HG02885 (cell line): Measurements from ENCODE around the gene PACS1.
"Not testable (repeated sequence)": the region's sequence is repeated elsewhere in the genome, so short reads cannot be mapped to it uniquely, and the experiment has no call there.

ENCODE experiments used
- ATAC-seq: cut with Tn5 transposase; IDR thresholded peaks from one replicate; pipeline ENCODE4 v1.9.1; 2021; ENCODE audit warnings: mild to moderate bottlenecking; ENCODE audit not compliant: unreplicated experiment, poor library complexity

PACS1 gene

GRCh38 chr11:66072081-66072480 is 2.0 kb downstream of the PACS1 start:
- ATAC-seq = no peak

- no peak for ATAC-seq
Measured at GRCh38 chr11:66072518-66072917, 2.4 kb downstream of the PACS1 start.

- no peak for ATAC-seq
Measured at GRCh38 chr11:66073669-66074068, 3.6 kb downstream of the PACS1 start.

GRCh38 chr11:66075273-66075672 is 5.2 kb downstream of the PACS1 start:
- ATAC-seq = no peak

- ATAC-seq = no peak
Measured at GRCh38 chr11:66076561-66076960, 6.5 kb downstream of the PACS1 start.

GRCh38 chr11:66077927-66078326 is 7.9 kb downstream of the PACS1 start:
- ATAC-seq = no peak

- not testable (repeated sequence) for ATAC-seq
Measured at GRCh38 chr11:66078949-66079348, 8.9 kb downstream of the PACS1 start.

- ATAC-seq = no peak
Measured at GRCh38 chr11:66080055-66080817, 10.2 kb downstream of the PACS1 start.

- ATAC-seq = peak; percentile 61
Measured at GRCh38 chr11:66081505-66081904, 11.4 kb downstream of the PACS1 start.

- no peak for ATAC-seq
Measured at GRCh38 chr11:66082946-66083698, 13.1 kb downstream of the PACS1 start.

- no peak for ATAC-seq
Measured at GRCh38 chr11:66083767-66084166, 13.7 kb downstream of the PACS1 start.

- no peak for ATAC-seq
Measured at GRCh38 chr11:66084821-66085475, 14.9 kb downstream of the PACS1 start.

GRCh38 chr11:66087148-66087908 is 17.3 kb downstream of the PACS1 start:
- no peak for ATAC-seq

GRCh38 chr11:66089067-66089466 is 19.0 kb downstream of the PACS1 start:
- no peak for ATAC-seq

GRCh38 chr11:66090288-66090687 is 20.2 kb downstream of the PACS1 start:
- no peak for ATAC-seq

GRCh38 chr11:66092125-66092524 is 22.1 kb downstream of the PACS1 start:
- ATAC-seq = not testable (repeated sequence)

- not testable (repeated sequence) for ATAC-seq
Measured at GRCh38 chr11:66099746-66100145, 29.7 kb downstream of the PACS1 start.

- no peak for ATAC-seq
Measured at GRCh38 chr11:66100272-66101065, 30.4 kb downstream of the PACS1 start.

- no peak for ATAC-seq
Measured at GRCh38 chr11:66101066-66101464, 31.0 kb downstream of the PACS1 start.
